Measurements from ENCODE around the gene BAK1.

The BAK1 gene

DNA sequence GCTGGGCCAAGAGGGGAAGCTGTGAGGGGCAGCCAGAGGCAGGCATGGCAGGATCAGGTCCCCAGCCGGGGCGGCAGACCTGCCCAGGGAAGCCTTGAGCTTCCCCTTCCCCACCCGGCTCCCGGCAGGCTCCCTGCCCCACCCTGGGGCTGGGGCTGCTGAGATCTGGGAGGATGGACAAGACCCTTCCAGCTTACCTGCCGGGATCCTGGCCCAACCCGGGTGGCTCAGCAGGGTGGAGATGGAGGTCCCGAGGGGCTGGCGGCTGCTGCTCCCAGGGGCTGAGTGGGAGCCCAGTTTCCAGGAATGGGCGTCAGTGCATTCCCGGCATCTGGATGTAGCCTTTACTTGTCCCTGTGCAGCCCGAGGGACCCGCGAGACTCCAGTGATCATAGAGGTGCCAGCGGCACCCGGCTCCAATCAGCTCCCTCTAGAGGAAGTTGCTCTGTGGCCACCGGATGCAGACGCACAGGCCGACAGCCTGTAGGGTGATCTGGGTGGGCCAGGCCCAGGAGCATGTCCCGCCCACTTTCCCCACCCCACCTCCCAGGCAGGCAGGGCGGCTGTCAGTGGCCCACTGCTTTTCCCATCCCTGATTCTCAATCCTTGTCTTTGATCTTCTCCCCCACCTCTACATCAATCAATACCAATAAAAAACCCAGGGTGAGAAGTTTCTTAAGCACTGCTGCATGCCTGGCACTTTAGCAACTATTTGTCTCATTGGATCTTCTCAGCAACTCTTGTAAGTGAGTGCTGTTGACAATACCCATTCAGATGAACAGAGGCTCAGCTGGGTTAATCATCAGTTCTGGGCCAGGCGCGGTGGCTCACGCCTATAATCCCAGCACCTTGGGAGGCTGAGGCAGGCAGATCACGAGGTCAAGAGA is at the start of gene BAK1:
BAK1 (minus strand) TSS at position 449 of the 887 bp plus-strand sequence. CDS start 2,672 bp downstream, outside the sequence.
- peak within 1 kb of the TSS; percentile 55 for H3K27ac ChIP-seq (ENCODE audit: low read length)

DNA sequence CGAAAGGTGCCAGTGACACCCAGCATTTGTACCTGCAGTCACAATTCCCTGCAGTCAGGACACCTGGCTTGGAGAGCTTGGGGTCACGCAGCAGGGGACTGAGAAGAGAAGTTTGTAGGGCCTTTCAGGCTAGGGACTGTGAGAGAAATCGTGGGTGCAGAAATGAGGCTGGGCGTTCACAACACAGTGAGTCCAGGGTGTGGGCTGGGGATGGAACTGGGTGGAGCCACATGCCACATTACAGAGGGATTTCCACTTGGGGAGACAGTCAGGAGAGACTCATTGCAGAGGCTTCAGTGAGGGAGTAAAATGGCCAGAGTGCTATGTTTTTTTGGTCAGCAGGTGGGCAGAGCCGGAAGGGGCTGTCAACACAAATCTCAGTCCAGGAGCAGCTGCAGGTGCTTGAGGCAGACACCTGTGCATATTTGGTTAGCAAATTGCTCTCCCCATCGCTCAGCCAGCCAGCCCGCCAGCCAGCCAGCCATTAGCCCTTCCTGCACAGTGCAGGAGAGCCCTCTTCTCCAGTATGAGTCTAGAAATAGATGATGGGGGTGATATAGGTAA is 48.4 kb upstream of the BAK1 start:
- Histone ChIP-seq H3K79me2 (ENCODE audit: low read length) (peaks cover 34% of the 10 kb centered on the region), H3K9me3 (ENCODE audit: insufficient read depth, low read length) (no peaks in the 10 kb centered on the region), H3K4me3 (ENCODE audit: low read length) (no peak overlapping the region), H3K36me3 (replicated peaks; ENCODE audit: low read depth, low read length) (peaks cover 7% of the 10 kb centered on the region), H2AFZ (ENCODE audit: low read depth, low read length) (no peak overlapping the region), H3K9ac (ENCODE audit: low read length) (no peak overlapping the region), H3K4me2 (ENCODE audit: low read length) (no peak overlapping the region), H3K27me3 (ENCODE audit: low read depth, low read length) (no peaks in the 10 kb centered on the region), H4K20me1 (ENCODE audit: insufficient read depth, low read length) (peaks cover 20% of the 10 kb centered on the region), H3K27ac (ENCODE audit: low read length) (no peak overlapping the region), H3K4me1 (ENCODE audit: low read length) (no peaks in the 10 kb centered on the region)
- TF ChIP-seq EZH2phosphoT487 (IDR thresholded peaks at IDR 0.05; ENCODE audit: low read depth), result no peak
- TF ChIP-seq, protein P1, sequence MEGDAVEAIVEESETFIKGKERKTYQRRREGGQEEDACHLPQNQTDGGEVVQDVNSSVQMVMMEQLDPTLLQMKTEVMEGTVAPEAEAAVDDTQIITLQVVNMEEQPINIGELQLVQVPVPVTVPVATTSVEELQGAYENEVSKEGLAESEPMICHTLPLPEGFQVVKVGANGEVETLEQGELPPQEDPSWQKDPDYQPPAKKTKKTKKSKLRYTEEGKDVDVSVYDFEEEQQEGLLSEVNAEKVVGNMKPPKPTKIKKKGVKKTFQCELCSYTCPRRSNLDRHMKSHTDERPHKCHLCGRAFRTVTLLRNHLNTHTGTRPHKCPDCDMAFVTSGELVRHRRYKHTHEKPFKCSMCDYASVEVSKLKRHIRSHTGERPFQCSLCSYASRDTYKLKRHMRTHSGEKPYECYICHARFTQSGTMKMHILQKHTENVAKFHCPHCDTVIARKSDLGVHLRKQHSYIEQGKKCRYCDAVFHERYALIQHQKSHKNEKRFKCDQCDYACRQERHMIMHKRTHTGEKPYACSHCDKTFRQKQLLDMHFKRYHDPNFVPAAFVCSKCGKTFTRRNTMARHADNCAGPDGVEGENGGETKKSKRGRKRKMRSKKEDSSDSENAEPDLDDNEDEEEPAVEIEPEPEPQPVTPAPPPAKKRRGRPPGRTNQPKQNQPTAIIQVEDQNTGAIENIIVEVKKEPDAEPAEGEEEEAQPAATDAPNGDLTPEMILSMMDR (IDR thresholded peaks at IDR 0.05; ENCODE audit: low read depth, low read length), result no peak

More for the DNA sequence above, at the start of gene BAK1:
- H3K9me3 ChIP-seq (ENCODE audit: insufficient read depth, low read length), result no peaks in the 10 kb centered on the region
- peaks cover 16% of the 10 kb centered on the region for H3K4me1 ChIP-seq (ENCODE audit: low read length)
- no peaks in the 10 kb centered on the region for H4K20me1 ChIP-seq (ENCODE audit: insufficient read depth, low read length)
- H3K9ac ChIP-seq (ENCODE audit: low read length), result peak within 1 kb of the TSS; percentile 92
- peaks cover 25% of the 10 kb centered on the region for H3K79me2 ChIP-seq (ENCODE audit: low read length)
- H3K4me2 ChIP-seq (ENCODE audit: low read length), result peak within 1 kb of the TSS; percentile 92
- peak within 1 kb of the TSS; percentile 100 for H3K4me3 ChIP-seq (ENCODE audit: low read length)
- H3K36me3 ChIP-seq (replicated peaks; ENCODE audit: low read depth, low read length), result peaks cover 3% of the 10 kb centered on the region
- 0 out of 2 replicates have a peak within 1 kb of the TSS, but pooled peaks have one; percentile 62 for H2AFZ ChIP-seq (ENCODE audit: low read depth, low read length)
- TF ChIP-seq EZH2phosphoT487 (IDR thresholded peaks at IDR 0.05; ENCODE audit: low read depth), result no peak
- TF ChIP-seq, protein P1 (IDR thresholded peaks at IDR 0.05; ENCODE audit: low read depth, low read length), result peak; percentile 32
- no peaks in the 10 kb centered on the region for H3K27me3 ChIP-seq (ENCODE audit: low read depth, low read length)

DNA sequence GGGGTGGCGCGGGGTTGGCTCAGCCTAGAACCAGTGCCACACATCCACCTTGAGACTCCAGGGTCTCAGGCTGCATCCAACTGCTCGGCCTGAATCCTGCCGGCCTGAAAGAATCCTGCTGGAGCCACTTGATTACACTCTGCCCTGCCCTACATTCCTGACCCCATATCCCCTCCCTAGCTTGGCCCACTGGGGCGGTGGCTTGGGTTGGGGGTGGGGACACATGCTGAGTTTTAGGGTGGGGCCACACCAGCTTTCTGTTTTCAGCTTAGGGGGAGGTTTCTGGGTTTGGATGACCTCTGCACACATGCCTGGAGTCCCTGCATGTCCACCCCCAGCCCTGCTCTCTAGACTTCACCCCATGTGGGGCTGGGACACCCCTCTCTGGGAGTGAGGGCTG is 47.8 kb upstream of the BAK1 start:
- Histone ChIP-seq H3K9me3 (ENCODE audit: insufficient read depth, low read length) (no peaks in the 10 kb centered on the region), H3K27me3 (ENCODE audit: low read depth, low read length) (no peaks in the 10 kb centered on the region), H3K4me1 (ENCODE audit: low read length) (peaks cover 2% of the 10 kb centered on the region), H3K36me3 (replicated peaks; ENCODE audit: low read depth, low read length) (peaks cover 7% of the 10 kb centered on the region), H3K4me3 (ENCODE audit: low read length) (no peak overlapping the region), H3K27ac (ENCODE audit: low read length) (no peak overlapping the region), H3K9ac (ENCODE audit: low read length) (no peak overlapping the region), H4K20me1 (ENCODE audit: insufficient read depth, low read length) (peaks cover 22% of the 10 kb centered on the region), H3K4me2 (ENCODE audit: low read length) (no peak overlapping the region), H2AFZ (ENCODE audit: low read depth, low read length) (no peak overlapping the region), H3K79me2 (ENCODE audit: low read length) (peaks cover 36% of the 10 kb centered on the region)
- TF ChIP-seq EZH2phosphoT487 (IDR thresholded peaks at IDR 0.05; ENCODE audit: low read depth), result no peak
- TF ChIP-seq, protein P1 (IDR thresholded peaks at IDR 0.05; ENCODE audit: low read depth, low read length), result no peak

DNA sequence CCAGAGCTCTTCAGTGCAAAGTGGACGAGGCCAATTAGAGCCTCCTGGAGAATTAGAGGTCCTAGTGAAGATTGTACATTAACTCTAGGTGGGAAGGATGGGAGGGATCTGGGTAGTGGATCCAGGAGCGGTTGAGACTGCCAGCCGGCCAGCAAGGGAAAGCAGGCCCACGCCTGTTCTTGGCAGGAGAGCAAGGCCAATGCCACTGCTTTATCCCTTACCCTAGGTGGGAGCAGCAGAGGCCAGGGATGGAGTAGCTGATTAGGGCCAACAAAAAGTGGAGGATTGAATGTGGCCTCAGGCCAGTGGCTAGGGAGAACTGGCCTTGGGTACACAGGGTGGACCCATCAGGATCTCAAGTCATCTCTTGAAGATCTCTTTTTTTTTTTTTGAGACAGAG is 44.8 kb upstream of the BAK1 start:
- Histone ChIP-seq H3K9ac (ENCODE audit: low read length) (no peak overlapping the region), H4K20me1 (ENCODE audit: insufficient read depth, low read length) (peaks cover 20% of the 10 kb centered on the region), H3K36me3 (replicated peaks; ENCODE audit: low read depth, low read length) (peaks cover 7% of the 10 kb centered on the region), H3K27ac (ENCODE audit: low read length) (no peak overlapping the region), H3K79me2 (ENCODE audit: low read length) (peaks cover 40% of the 10 kb centered on the region), H3K4me3 (ENCODE audit: low read length) (no peak overlapping the region), H2AFZ (ENCODE audit: low read depth, low read length) (no peak overlapping the region), H3K4me1 (ENCODE audit: low read length) (peaks cover 12% of the 10 kb centered on the region), H3K27me3 (ENCODE audit: low read depth, low read length) (no peaks in the 10 kb centered on the region), H3K4me2 (ENCODE audit: low read length) (no peak overlapping the region), H3K9me3 (ENCODE audit: insufficient read depth, low read length) (no peaks in the 10 kb centered on the region)
- no peak for TF ChIP-seq EZH2phosphoT487 (IDR thresholded peaks at IDR 0.05; ENCODE audit: low read depth)
